GM08714 (cell line): ENCODE measurements around the gene MBNL1.

ENCODE experiments used
- H3K4me3 ChIP-seq: fragments of 200-500 bp; sonication (Bioruptor generic); 2 replicates; pipeline ENCODE4 v1.5.1; 2014; ENCODE audit warnings: mild to moderate bottlenecking, low read length, inconsistent platforms
- ZNF274 ChIP-seq: IDR thresholded peaks from 2 replicates; pipeline ENCODE4 v1.6.1; 2012; ENCODE audit warnings: mild to moderate bottlenecking, low read depth, low read length

The MBNL1 gene

DNA sequence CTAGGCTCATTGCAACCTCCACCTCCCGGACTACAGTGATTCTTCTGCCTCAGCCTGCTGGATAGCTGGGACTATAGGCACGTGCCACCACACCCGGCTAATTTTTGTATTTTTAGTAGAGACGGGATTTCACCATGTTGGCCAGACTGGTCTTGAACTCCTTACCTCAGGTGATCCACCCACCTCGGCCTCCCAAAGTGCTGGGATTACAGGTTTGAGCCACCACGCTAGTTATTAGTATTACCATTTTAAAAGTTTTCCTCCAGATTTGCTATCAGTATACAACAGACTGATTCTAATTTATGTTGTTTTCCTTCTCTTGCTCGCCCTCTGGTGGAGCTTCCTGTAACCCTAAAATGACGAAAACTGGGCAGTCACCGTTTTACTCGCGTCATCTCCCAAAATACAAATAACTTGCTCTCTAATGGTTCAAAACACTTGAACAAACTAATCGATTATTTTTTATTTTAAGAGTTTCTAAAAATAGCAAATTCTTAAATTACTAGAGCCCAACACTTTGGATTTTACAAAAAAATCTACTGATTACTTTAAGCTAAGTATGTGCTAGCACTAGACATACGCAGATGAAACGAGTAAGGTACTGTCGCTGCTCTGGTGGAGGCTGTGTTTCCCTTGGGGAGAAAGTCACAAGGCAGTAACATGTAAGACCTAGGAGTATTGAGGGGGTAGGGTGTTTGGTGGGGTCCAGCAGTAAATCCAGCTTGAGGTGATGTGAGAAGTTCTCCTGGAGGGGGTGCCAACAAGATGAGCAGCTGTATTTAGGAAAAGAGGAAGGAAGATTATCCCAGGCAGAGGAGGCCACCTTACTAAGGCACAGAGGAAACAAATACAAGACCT lies 203.3 kb downstream of the MBNL1 start:
- H3K4me3 ChIP-seq = no peak overlapping the region
- TF ChIP-seq ZNF274 = no peak

DNA sequence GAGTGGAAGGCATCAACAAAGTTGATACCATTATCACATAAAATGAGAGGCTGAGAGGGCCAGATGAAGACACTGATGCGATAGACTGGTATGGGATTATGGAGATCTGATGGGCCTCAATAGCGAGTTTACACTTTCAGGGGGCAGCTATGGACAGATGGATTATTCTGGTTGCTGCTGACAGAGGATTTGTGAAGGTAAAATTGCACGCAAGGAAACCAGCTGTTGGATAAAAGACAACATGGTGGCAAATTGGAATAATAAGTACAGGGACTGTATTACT lies 203.9 kb downstream of the MBNL1 start:
- no peak for TF ChIP-seq ZNF274
- no peak overlapping the region for H3K4me3 ChIP-seq

DNA sequence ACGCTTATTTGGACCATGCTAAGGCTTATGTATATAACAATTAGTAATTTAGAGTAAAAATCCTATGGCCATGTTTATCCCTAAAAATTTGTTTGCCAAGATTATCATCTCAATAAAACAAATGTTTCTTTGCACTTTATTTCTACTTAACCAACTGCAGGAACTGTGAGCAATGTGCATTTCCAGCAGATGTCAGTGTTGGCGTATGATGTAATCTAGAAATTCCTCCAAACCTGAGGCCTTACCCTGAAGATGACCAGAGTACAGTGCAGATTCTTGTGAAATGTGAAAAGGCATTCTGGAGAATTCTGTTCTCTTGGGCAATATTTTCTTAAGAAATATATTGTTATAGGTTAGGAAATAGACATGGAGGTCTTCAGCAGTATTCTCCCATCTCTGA lies 205.9 kb downstream of the MBNL1 start:
- TF ChIP-seq ZNF274 = no peak
- H3K4me3 ChIP-seq = no peak overlapping the region

DNA sequence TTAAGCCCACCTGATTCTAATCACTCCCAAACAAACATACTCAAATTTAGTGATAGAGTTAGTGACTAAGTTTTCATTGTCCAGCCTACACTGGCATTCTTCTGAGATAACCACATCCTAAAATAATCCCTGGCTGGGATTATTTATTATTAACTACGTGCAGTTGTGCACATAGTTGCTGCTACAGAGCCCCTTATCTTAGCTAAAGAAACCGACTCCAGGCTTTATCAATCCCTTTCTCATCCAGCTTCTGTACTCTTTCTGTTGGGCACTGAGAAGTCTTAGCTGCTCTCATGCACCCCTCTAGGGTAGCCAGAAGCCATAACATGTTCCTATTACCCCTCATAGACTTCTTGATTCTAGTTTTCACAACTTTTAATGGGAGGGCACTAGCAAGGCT lies 208.7 kb downstream of the MBNL1 start:
- no peak for TF ChIP-seq ZNF274
- H3K4me3 ChIP-seq = no peak overlapping the region

DNA sequence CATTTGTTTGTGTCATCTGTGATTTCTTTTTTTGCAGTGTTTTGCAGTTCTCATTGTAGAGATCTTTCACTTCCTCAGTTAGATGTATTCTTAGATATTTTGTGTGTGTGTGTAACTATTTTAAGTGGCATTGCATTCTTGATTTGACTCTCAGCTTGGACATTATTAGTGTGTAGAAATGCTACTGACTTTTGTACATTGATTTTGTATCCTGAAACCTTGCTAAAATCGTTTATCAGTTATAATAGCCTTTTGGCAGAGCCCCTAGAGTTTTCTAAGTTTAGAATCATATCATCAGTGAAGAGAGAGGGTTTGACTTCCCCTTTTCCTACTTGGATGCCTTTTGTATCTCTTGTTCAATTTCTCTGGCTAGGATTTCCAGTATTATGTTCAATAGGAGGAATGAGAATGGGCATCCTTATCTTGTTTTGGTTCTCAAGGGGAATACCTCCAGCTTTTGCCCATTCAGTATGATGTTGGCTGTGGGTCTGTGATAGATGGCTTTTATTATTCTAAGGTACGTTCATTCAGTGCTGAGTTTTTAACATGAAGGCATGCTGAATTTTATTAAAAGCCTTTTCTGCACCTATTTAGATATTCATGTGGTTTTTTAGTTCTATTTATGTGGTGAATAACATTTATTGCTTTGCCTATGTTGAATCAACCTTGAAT lies 211.7 kb downstream of the MBNL1 start:
- no peak overlapping the region for H3K4me3 ChIP-seq
- TF ChIP-seq ZNF274 = no peak

DNA sequence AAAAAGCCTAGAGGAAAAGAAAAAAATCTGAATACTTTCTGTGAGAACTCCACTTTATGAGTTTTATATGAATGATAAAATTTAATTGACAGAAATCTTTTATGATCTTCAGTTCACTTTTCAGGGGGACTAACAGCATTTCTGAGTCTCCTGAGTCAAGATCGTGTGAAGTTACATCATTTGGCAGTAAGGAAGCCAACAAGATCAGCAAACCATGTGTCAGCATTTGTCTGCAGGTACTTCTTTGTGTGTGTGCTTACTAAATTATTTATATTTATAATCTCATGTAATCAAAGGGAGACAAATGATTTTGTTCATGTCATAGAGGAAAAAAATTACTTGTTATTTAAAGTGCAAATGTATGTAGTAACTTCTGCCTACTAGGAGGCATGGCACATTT lies 217.6 kb downstream of the MBNL1 start:
- no peak overlapping the region for H3K4me3 ChIP-seq
- no peak for TF ChIP-seq ZNF274

DNA sequence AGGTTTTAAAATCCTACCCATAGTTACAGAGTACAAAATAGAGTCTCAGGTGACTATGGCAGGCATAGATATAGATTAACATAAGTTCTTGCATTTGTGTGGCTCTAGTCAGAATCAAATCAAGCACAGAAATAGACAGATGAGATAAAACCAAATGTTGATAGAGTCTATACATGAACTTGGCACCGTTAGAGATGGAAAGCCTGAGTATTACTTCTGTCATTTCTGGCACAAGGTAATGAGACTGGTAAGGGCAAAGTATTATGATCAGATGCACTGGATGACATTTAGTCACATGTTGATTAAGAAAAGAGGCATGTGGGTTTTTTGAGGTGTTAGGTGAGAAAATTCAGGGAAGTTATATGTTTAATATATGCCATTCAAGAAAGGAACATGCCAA lies 219.7 kb downstream of the MBNL1 start:
- TF ChIP-seq ZNF274 = no peak
- no peak overlapping the region for H3K4me3 ChIP-seq

DNA sequence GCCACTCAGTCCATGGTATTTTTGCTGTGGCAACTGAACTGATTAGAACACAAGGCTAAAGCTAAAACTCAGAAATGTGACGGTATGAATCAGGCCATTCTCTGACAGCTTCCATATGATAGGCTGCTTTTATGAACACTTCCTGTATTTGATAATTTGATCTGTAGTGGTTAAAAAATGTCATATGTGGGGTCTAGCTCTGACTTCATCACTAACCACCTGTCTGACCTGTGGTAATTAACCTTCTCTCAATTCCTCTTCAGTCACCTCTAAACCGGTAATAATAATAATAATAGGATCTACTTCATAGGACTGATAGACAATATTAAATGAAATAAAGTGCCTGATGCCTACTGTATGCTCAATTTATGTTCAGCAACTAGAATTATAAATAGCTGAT lies 223.2 kb downstream of the MBNL1 start:
- no peak for TF ChIP-seq ZNF274
- no peak overlapping the region for H3K4me3 ChIP-seq

DNA sequence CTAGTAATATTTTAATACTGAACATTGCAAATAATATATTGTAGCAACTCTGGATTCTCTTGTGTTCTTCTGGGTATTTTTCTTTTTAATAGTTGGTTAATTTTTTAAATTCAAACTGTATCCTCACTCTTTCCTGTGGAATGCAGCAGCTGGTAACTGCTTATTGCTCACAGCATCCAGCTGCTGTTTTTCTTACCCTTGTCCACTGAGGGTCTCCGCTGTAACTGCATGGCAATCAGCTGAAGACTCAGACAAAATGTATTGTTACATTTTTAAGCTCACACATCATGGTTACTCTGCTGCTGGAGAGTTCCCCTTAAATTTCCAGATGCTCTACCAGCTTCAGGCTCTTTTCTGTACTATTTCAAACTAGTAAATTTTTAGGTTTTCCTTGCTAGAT lies 227.6 kb downstream of the MBNL1 start:
- no peak for TF ChIP-seq ZNF274
- no peak overlapping the region for H3K4me3 ChIP-seq

DNA sequence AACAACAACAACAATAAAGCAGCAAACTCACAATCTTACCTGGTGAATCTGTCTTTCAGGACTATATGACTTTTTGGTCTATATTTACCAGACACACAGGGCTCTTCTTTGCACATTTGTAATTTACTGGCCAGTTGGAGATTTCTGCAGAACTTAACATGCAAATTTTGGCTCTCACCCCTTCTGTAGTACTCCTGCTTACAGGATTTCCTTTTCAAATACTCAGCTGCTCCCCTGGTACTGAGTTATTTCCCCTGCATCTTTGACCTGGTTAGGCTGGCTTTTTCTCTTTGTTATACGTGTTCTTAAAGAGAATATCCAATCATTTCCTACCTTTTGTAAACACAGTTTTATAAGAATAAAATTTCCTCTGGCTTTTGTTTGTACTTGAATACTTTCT lies 228.0 kb downstream of the MBNL1 start:
- no peak for TF ChIP-seq ZNF274
- H3K4me3 ChIP-seq = no peak overlapping the region

DNA sequence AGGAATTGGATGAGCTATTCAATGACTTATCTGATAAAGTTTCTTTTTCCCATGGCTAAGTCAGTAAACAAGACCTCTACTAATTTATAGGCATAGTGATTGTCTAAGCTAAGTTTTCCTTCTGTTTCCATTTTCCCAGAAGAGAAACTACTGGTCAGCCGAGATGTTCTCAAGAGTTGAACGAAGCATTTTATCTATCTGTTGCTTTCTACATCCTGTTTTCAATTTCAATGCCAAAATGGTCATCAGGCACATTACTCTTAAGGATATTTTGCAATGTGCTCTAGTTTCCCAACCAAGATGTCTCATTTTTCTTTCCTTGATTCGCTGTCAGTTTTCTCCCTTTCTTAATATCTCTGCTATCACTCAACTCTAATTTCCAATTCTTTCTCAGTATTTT lies 228.7 kb downstream of the MBNL1 start:
- TF ChIP-seq ZNF274 = no peak
- no peak overlapping the region for H3K4me3 ChIP-seq

DNA sequence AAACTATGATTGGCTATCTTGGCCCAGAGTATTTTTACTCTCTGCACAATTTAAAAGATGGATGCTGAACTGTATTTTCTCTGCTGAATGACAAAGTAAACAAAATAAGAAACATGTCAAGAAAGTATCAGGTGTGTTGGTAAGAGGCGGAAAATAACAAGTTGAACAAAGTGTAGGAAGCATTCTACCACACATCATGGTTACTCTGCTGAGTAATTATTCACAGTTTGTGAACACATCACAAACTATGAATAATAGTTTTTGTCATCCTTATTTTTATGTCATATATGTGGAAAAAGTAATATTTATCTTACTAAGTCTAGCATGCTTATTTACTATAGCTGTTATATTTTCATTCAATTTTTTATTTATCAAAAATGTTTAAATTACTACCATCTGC lies 229.2 kb downstream of the MBNL1 start:
- no peak overlapping the region for H3K4me3 ChIP-seq
- no peak for TF ChIP-seq ZNF274

DNA sequence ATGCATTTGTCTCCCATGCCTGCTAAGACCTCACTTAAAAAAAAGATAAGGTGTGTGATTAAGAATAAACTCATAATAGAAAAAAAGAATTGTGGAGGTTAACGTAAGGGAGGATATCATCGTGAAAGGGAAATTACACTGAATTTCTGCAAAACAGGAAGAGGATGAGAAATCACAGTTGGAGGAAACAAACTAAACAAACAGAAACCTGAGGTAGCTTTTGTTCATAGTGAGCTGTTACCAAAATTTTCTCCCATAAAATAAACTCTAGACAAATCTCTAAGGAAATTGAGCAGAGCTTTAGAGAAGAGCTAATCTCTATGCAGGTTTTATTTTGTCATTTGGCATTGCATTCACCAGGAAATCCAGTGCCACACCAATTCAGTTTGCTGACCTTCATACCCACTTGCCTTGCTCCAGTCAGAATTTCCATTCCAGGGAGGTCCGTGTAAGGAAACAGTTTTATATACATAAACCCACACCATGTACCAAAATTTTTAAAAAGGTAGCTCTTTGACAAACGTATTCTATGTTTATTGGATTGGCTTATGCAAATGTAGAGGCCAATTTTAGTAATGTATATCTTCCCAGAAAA lies 231.2 kb downstream of the MBNL1 start:
- H3K4me3 ChIP-seq = no peak overlapping the region
- no peak for TF ChIP-seq ZNF274

DNA sequence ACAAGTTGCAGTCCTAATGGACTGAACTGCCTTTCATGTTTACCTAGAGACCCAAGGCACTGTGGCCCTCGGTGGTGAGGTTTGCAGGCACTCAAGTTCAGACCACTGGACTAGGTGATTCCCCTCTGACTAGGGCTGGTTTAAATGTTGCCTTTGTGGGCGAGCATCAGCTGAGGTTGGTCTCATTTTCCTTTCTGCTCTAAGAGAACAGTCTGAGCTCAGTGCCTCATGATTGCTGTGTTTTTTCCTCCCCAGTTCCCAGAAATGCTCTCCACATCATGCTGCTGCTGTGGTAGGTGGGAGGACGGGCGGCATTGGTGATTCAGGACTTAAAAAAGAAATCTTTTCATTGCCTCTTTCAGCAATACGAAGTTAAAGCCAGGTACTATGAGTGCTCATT lies 237.2 kb downstream of the MBNL1 start:
- H3K4me3 ChIP-seq = no peak overlapping the region
- no peak for TF ChIP-seq ZNF274

DNA sequence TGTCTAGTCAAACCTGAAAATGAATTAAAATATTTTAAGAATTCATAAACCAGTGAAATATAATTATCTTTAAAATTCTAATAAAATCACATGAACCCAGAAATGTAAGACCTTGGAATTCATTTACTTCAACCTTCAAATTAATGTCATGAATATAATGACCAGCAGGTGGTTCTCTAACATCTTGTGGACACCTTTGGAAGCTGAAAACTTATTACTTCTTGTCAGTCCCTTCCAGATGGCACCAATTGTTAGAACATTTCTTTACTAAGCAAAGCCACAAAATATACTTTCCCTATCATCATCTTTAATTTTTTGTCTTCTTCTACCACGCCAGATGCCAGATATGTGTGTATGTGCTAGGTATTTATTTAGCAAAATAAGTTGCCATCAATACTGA lies 240.0 kb downstream of the MBNL1 start:
- no peak overlapping the region for H3K4me3 ChIP-seq
- TF ChIP-seq ZNF274 = no peak

DNA sequence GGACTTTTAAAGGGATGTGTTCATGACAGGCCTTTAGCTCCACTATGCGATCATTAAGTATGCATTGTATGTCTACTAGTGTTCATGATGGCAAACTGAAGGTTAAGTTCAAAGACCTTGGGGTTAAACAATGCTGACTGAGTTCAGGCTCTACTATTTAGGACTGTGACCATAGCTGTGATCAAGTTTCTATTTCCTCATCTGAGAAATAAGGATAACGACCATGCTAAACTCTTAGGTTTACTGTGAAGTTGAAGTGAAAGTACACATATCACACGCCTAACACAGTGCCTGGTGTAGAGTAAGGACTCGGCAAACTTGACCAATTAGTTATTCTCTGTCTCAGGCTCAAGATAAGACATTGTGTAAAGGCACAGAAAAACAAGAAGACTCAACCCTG lies 243.2 kb downstream of the MBNL1 start:
- H3K4me3 ChIP-seq = peak overlapping the region; percentile 23; the same call in 1 of the 2 replicates
- no peak for TF ChIP-seq ZNF274
